ENCODE data around the gene TRIM73. TPM values are rescaled to one million over a fixed set of nuclear protein-coding genes. Genes with fewer than 3 reads are reported as not detected.
"Not testable (repeated sequence)": the region's sequence is repeated elsewhere in the genome, so short reads cannot be mapped to it uniquely, and the experiment has no call there.

Gene TRIM73
- polyA plus RNA-seq (ENCODE audit: insufficient read length in 10 of 10), result 1 to 10 TPM; 2.3 to 5.3 (median 2.8) TPM
- long read RNA-seq, donor 1, result 0 reads
- long read RNA-seq, donor 2, result 0 reads
- long read RNA-seq, donor 3, result 0 reads
- long read RNA-seq, donor 4, result 0 reads
- long read RNA-seq, donor 5, result 0 reads
- long read RNA-seq, donor 6, result 0 reads
- long read RNA-seq, donor 7, result 0 reads
- long read RNA-seq, donor 8, result 0 reads
- long read RNA-seq, donor 9, result 0 reads

DNA sequence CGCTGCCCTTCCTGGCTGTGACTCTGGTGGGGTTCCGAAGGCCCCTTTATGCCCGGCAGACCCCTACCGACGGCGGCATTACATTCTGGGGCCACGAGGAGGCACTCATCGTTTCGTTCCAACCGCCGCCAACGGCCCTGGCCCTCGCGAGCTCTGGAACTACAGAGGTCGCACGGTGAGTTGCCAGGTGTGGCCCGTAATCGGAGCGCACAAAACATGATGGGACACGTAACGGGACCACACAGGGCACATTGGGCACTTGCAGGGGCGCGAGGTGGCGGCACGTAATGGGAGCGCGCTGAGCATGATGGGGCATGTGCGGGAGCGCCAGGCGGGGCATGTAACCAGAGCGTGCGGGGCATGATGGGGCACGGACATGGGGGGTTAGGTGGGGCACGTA lies at the start of gene TRIM73:
TRIM73 (plus strand) TSS at position 301 of the 400 bp plus-strand sequence. CDS start 3,305 bp downstream, outside the sequence.
- DNase-seq, result not testable (repeated sequence)

- not testable (repeated sequence) for DNase-seq
These were observed 36.5 kb upstream of the TRIM73 start for GRCh38 chr7:75358671-75359541.

- not testable (repeated sequence) for DNase-seq
These were observed 35.9 kb upstream of the TRIM73 start for GRCh38 chr7:75359542-75359848.

DNA sequence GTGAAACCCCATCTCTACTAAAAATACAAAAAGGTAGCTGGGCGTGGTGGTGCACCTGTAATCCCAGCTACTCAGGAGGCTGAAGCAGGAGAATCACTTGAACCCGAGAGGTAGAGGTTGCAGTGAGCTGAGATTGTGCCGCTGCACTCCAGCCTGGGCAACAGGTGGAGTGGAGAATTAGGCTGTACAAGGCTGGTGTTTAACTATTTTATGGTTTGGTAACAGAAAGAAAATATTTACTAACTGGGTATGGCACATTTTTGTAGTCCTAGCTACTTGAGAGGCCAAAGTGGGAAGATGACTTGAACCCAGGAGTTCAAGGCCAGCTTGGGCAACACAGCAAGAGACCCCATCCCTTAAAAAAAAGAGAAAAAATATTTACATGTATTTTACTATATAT lies 31.4 kb upstream of the TRIM73 start:
- not testable (repeated sequence) for DNase-seq

DNA sequence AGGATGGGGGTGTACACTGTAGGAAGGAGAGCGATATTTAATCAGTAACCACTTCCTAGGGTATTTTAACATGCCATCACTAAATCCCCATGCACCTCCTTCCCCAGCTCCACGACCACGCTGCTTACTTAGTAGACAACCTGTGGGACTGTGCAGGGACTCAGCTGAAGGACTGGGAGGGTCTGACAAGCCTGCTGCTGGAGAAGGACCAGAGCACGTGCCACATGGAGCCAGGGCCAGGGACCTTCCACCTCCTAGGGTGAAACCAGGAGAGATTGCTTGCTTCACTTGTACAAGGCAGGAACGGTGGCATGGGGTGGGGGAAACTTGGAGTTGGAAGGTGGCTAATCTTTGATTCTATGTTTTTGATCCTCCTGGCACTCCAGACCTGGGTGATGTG lies 28.8 kb upstream of the TRIM73 start:
- DNase-seq, result not testable (repeated sequence)

DNA sequence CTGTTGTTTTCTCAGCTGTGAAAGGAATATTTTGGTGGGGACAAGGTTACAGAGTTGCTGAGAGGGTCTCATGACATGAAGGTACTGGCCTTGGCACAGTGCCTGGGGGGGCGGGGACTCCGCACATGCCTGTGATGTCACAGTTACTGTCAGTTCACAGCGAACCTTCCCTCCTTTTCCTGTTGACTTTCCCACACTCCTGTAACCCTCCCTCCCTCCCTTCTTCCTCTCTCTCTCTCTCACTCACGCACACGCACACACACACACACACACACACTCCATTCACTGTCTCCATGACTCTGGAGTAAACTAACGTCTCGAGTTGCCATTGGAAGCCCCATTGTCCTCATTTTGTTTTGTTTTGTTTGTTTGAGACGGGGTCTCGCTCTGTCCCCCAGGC lies 28.1 kb upstream of the TRIM73 start:
- not testable (repeated sequence) for DNase-seq

DNA sequence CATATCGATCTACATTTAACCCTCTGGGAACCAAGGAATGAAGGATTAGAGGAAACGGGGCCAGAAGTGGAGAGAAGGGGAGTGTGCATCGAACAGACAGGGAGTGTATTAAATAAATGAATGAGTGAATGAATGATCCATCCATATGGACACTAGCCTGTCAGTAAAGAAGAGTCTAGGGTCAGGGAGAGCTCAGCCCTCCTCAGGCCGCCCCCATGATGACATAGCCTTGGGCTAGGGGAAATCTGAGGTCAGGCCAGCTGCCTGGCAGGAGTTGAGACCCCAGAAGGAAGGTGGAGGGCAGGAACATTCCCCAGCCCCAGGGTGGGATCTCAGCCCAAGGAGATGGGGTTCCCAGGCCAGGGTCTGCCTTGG lies 21.3 kb upstream of the TRIM73 start:
- not testable (repeated sequence) for DNase-seq

DNA sequence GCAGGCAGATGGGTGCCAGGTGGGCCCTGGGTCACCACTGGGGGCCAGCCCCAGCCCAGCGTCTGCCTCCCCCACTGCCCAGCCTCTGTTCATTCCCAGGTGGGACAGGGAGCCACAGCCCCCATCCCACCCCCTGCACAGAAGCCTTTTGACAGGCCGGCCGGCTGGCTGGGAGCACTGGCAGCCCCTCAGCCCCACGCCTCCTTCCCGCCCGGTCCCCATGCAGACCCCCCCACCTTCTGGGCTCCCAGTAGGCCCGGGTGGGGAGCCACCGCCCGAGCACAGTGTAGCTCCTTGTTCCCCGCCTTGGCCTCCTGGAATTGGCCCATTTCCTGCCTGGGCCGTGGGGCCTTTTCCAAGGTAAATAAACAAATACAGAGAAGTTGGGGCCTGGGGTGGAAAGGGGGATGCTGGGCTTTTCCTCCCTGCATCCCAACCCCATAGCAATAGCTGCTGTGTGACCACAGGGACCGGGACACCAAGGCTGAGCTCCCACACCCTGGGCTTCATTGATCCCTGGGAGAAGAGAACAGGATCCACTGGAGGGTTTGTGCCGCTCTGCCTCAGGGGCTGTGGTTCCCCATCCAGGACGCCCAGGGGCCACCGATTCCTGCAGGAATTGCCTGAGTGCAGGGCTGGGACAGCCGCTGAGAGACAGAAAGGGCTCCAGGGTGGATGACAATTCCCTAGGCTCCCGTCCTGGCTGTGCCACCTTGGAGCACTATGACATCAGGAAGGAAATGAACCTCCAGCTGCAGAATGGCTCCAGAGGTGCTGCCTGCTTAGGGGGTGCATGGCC lies 20.7 kb upstream of the TRIM73 start:
- not testable (repeated sequence) for DNase-seq

GRCh38 chr7:75393194-75393593 lies 2.2 kb upstream of the TRIM73 start:
- not testable (repeated sequence) for DNase-seq

GRCh38 chr7:75397865-75398264 lies 2.4 kb downstream of the TRIM73 start:
- DNase-seq, result not testable (repeated sequence)

- DNase-seq, result not testable (repeated sequence)
These were observed 3.6 kb downstream of the TRIM73 start for GRCh38 chr7:75398771-75399700.

GRCh38 chr7:75400575-75400974 lies 5.1 kb downstream of the TRIM73 start:
- not testable (repeated sequence) for DNase-seq

- DNase-seq, result not testable (repeated sequence)
These were observed 8.3 kb downstream of the TRIM73 start for GRCh38 chr7:75403455-75404443.

DNA sequence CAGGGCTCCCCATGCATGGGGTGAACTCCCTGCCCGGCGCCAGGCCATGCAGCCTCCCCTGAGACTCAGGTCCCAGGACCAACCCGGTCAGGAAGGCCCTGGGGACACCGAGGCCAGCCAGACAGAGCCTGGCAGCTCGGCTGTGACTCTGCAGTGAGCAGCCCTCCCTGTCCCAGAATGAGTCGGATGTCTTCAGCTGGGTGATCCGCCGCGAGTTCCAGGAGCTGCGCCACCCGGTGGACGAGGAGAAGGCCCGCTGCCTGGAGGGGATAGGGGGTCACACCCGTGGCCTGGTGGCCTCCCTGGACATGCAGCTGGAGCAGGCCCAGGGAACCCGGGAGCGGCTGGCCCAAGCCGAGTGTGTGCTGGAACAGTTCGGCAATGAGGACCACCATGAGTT lies 9.2 kb downstream of the TRIM73 start:
- DNase-seq, result not testable (repeated sequence)

GRCh38 chr7:75409880-75410822 lies 14.7 kb downstream of the TRIM73 start:
- DNase-seq, result not testable (repeated sequence)

DNA sequence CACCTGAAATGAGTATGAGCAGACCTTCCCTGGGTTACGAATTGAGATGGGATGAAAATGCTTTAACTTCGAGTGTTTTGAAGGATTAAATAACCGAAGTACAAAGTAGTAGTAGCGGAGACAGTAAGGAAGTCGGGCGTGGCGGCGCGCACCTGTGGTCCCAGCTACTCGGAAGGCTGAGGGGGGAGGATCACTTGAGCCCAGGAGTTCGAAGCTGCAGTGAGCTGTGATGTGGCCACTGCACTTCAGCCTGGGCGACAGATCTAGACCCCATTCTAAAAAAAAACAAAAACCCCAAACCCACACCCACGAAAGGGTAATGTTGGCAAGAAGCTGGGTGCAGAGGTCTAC lies 15.4 kb downstream of the TRIM73 start:
- not testable (repeated sequence) for DNase-seq

GRCh38 chr7:75414204-75414603 lies 18.8 kb downstream of the TRIM73 start:
- DNase-seq, result not testable (repeated sequence)

DNA sequence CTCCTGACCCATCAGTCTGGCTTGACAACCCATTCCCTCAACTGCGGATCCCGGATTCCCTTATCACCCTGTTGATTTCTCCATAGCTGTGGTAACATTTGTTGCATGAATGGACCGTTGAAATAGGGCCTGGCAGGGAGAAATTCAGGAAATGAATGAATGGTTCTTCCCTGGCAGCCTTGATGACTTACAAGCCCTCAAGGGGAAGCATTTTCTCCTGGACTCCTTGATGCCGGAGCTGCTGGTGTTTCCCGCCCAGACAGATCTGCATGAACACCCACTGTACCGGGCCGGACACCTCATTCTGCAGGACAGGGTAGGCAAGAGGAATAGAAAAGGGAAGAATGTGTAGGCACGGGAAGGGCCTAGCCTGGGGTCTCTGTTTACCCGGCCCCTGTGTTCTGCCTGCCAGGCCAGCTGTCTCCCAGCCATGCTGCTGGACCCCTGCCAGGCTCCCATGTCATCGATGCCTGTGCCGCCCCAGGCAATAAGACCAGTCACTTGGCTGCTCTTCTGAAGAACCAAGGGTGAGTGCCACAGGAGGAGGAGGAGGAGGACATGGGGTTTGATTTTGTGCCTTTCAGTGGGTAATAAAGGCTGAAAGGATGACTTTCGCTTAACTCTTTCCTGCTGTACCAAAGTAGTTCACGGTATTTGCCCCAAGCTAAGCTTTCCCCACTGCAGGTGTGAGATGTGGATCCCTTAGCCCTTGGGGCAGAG lies 19.4 kb downstream of the TRIM73 start:
- DNase-seq, result not testable (repeated sequence)
